Hepatocyte (in vitro differentiated cells): Measurements from ENCODE around the gene SCP2.

Experiments
- CTCF ChIP-seq: fragments of 200-600 bp; sonication (generic); IDR thresholded peaks from 2 replicates; pipeline ENCODE4 v1.5.1; 2016; ENCODE audit warnings: antibody characterized with exemption, mild to moderate bottlenecking; ENCODE audit not compliant: poor library complexity
- EZH2 ChIP-seq: fragments of 200-600 bp; sonication (generic); IDR thresholded peaks from 2 replicates; pipeline ENCODE4 v1.6.1; 2016; ENCODE audit warnings: antibody characterized with exemption, mild to moderate bottlenecking, borderline replicate concordance
- EZH2phosphoT487 ChIP-seq: fragments of 200-600 bp; sonication (generic); IDR thresholded peaks from one replicate; pipeline ENCODE4 v1.6.1; 2018; ENCODE audit warnings: antibody characterized with exemption, mild to moderate bottlenecking, low read depth, moderate library complexity; ENCODE audit not compliant: unreplicated experiment, severe bottlenecking

DNA sequence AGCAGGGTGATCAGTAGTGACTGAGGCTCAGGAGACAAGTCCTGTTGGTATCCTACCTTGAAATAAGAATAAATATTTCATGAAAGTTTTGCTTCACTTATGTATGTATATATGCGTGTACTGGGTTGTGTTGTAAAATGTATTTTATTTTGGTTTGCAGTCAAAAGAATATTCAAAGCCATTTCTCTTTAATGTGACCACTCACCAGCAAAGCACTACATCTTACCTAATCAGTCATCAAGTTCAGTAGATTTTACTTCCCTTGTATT is 11.0 kb downstream of the SCP2 start:
- no peak for TF ChIP-seq CTCF
- TF ChIP-seq EZH2phosphoT487, result no peak
- TF ChIP-seq EZH2, result no peak
